Measurements from ENCODE around the gene FEZF1.

- TF ChIP-seq POLR2AphosphoS5 (IDR thresholded peaks at IDR 0.05; ENCODE audit: low read depth, low read length) (no peak), CTCF (IDR thresholded peaks at IDR 0.05) (no peak), TCF7L2 (IDR thresholded peaks at IDR 0.05; ENCODE audit: low read depth, low read length) (no peak), REST (IDR thresholded peaks at IDR 0.05; ENCODE audit: insufficient read depth in 1 of 2, low read depth in 2 of 2, low read length in 1 of 2) (no peak), SIN3A (IDR thresholded peaks at IDR 0.05; ENCODE audit: borderline replicate concordance, insufficient read depth, low read depth, low read length) (no peak)
Observed at GRCh38 chr7:122291189-122291588, 13.4 kb downstream of the FEZF1 start.
